PFSK-1 (cell line): ENCODE measurements around the gene SLC39A11.

Source experiments
- POLR2AphosphoS5 ChIP-seq: IDR thresholded peaks from 2 replicates; pipeline ENCODE4 v1.6.1; 2012; ENCODE audit warnings: low read depth, mild to moderate bottlenecking, control low read depth, low read length, moderate library complexity
- REST ChIP-seq, 2 experiments: IDR thresholded peaks; 2 replicates each; pipeline versions ENCODE4 v1.6.1 to v1.8.0; 2011 to 2012; ENCODE audit warnings: low read depth in 2 of 2, low read length in 2 of 2, control low read depth in 1 of 2, inconsistent platforms in 1 of 2, mild to moderate bottlenecking in 1 of 2, moderate library complexity in 1 of 2; ENCODE audit not compliant: insufficient read depth in 1 of 2
- SIN3A ChIP-seq: IDR thresholded peaks from 2 replicates; pipeline ENCODE4 v1.6.1; 2012; ENCODE audit warnings: mild to moderate bottlenecking, low read length, moderate library complexity, borderline replicate concordance; ENCODE audit not compliant: insufficient read depth
- TAF1 ChIP-seq: IDR thresholded peaks from 2 replicates; pipeline ENCODE4 v1.6.1; 2012; ENCODE audit warnings: low read length, control low read depth, borderline replicate concordance; ENCODE audit not compliant: insufficient read depth

GRCh38 chr17:73052923-73053322 is 39.6 kb downstream of the SLC39A11 start:
- TF ChIP-seq POLR2AphosphoS5 (no peak), REST (IDR thresholded peaks at IDR 0.05; ENCODE audit: insufficient read depth in 1 of 2, low read depth in 2 of 2, low read length in 2 of 2) (no peak), TAF1 (no peak), SIN3A (no peak)
